ENCODE measurements around the gene SLC4A1. TPM values are rescaled to one million over a fixed set of nuclear protein-coding genes. Genes with fewer than 3 reads are reported as not detected.
A peak's percentile ranks its signal among the peaks of the same experiment; 100 is the strongest.

Gene SLC4A1
- total RNA-seq, 2 donors from 2014 or later, result not detected

DNA sequence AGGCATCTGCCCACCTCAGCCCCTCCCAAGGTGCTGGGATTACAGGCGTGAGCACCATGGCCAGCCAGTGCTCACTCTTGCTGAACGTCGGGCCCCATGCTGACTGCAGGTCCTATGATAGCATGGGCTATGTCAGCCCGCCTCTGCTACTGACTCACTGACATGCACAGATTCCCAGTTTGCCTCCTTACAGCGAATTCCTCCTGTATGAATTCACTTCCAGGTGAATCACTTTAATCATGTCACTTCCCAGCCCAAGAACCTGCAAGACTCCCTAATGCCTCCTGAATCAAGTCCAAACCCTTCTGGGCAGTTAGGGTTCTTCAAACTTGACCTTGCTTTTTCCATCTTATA, 32.4 kb downstream of the SLC4A1 start:
- peaks cover 5 to 8% of the 10 kb centered on the region in 2 donors for H3K4me1 Mint-ChIP-seq (ENCODE audit: low read depth in 2 of 2)
- H3K4me3 Mint-ChIP-seq, result no peak overlapping the region
- H3K9me3 Mint-ChIP-seq, result no peaks in the 10 kb centered on the region
- H3K27me3 Mint-ChIP-seq, result no peaks in the 10 kb centered on the region
- DNase-seq (ENCODE audit: low spot score), result no peak
- H3K36me3 Mint-ChIP-seq, result no peaks in the 10 kb centered on the region
- H3K27ac Mint-ChIP-seq, result no peak overlapping the region
- no peak for ATAC-seq

DNA sequence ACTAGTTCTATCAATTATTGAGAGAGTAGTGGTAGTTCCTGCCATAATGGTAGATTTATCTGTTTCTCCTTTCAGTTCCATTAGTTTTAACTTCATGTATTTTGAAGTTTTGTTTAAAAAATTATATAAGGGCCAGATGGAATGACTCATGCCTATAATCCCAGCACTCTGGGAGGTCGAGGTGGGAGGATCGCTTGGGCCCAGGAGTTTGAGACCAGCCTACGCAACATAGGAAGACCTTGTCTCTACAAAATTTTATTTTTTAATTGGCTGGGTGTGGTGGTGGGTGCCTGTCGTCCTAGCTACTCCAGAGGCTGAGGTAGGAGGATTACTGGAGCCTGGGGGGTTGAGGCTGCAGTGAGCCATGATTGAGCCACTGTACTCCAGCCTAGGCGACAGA, 34.4 kb downstream of the SLC4A1 start:
- Mint-ChIP-seq H3K27me3 (no peaks in the 10 kb centered on the region), H3K4me1 (ENCODE audit: low read depth in 2 of 2) (peaks cover 5 to 8% of the 10 kb centered on the region in 2 donors), H3K4me3 (no peak overlapping the region), H3K9me3 (no peaks in the 10 kb centered on the region), H3K27ac (no peak overlapping the region), H3K36me3 (no peaks in the 10 kb centered on the region)
- DNase-seq (ENCODE audit: low spot score) (no peak), ATAC-seq (no peak)

DNA sequence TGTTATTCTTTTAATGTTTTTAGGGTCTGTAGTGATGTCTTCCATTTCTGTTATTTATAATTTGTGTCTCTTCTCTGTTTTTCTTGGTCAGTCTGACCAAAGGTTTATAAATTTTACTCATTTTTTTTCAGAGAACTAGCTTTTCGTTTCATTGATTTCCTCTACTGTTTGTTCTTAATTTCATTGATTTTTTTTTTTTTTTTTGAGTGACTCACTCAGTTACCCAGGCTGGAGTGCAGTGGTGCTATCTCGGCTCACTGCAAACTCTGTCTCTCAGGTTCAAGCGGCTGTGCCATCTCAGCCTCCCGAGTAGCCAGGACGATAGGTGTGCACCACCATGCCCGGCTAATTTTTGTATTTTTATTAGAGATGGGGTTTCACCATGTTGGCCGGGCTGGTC, 35.9 kb downstream of the SLC4A1 start:
- ATAC-seq (no peak), DNase-seq (ENCODE audit: low spot score) (no peak)
- Mint-ChIP-seq H3K4me1 (ENCODE audit: low read depth in 2 of 2) (peaks cover 5 to 8% of the 10 kb centered on the region in 2 donors), H3K27me3 (no peaks in the 10 kb centered on the region), H3K27ac (no peak overlapping the region), H3K9me3 (no peaks in the 10 kb centered on the region), H3K4me3 (no peak overlapping the region), H3K36me3 (no peaks in the 10 kb centered on the region)

DNA sequence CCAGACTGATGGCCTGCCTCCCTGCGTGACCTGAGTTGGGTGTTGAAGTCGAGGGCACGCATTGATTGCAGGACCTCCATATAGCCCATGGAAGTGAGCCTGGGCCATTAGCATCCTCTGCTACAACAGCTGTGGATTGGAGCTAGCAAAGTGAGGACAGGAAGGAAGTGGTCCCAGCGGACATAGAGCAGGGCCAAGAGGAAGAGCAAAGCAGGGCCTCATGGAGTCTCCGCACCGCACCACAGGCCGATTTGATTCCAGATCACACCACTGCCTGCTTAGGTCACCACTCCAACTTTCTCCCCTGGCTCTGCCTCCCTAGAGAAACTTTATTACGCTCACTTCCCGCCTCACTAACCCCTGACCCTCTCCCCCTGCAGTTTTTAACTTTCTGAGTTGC, 37.8 kb downstream of the SLC4A1 start:
- Mint-ChIP-seq H3K27ac (no peak overlapping the region), H3K9me3 (no peaks in the 10 kb centered on the region), H3K36me3 (no peaks in the 10 kb centered on the region), H3K4me1 (ENCODE audit: low read depth in 2 of 2) (peaks cover 3 to 5% of the 10 kb centered on the region in 2 donors), H3K27me3 (no peaks in the 10 kb centered on the region), H3K4me3 (no peak overlapping the region)
- DNase-seq (ENCODE audit: low spot score) (no peak), ATAC-seq (no peak)

DNA sequence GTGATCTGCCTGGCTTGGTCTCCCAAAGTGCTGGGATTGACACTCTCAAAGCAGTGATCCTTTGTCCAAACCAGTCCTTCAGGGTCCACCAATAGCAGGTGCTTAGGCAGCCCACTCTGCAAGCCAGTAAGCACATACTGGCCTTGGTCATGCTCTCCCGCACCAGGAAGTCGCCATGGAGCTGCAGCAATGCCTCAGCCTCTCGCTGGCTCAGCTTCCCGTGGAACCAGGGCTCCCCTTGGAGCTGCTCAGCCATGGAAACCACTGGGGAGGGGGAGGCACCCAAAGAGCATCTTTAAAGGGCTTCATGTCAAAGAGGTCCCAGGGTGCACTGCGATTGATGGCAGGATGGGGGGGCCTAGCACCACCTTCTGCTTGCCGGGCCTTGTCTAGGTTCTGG, 38.8 kb downstream of the SLC4A1 start:
- Mint-ChIP-seq H3K27ac (no peak overlapping the region), H3K36me3 (no peaks in the 10 kb centered on the region), H3K4me1 (ENCODE audit: low read depth in 2 of 2) (no peaks in the 10 kb centered on the region), H3K9me3 (no peaks in the 10 kb centered on the region), H3K4me3 (no peak overlapping the region), H3K27me3 (no peaks in the 10 kb centered on the region)
- DNase-seq (ENCODE audit: low spot score) (no peak), ATAC-seq (no peak)

DNA sequence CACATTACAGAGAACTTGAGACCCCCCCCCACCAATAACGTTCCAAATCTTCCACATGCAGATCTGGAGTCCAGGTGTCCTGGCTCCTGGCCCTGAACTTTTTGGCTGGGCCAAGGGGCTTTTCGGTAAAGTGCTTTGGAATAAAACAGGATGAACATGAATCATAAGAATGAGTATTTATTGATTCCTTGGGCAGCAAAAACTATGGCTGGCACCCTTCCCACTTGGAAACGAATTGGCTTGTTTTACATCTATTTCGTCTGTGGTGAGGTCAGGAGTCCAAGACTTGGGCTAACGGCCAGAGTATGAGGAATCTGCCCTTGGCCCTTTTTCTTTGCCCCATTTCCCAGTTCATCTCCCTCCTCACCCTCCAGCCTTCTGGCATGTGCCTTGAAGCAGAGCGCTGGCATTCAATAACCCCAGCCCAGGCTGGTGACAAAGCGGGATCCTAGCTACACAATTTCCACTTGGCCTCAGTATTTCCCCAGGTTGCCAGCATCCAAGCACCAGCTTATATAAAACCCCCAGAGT, 44.3 kb downstream of the SLC4A1 start:
- no peak for ATAC-seq
- no peaks in the 10 kb centered on the region for H3K9me3 Mint-ChIP-seq
- H3K4me1 Mint-ChIP-seq (ENCODE audit: low read depth in 2 of 2), result peaks cover 17 to 18% of the 10 kb centered on the region in 2 donors
- H3K36me3 Mint-ChIP-seq, result no peaks in the 10 kb centered on the region
- H3K4me3 Mint-ChIP-seq, result no peak overlapping the region
- H3K27me3 Mint-ChIP-seq, result no peaks in the 10 kb centered on the region
- H3K27ac Mint-ChIP-seq, result no peak overlapping the region
- DNase-seq (ENCODE audit: low spot score), result no peak

DNA sequence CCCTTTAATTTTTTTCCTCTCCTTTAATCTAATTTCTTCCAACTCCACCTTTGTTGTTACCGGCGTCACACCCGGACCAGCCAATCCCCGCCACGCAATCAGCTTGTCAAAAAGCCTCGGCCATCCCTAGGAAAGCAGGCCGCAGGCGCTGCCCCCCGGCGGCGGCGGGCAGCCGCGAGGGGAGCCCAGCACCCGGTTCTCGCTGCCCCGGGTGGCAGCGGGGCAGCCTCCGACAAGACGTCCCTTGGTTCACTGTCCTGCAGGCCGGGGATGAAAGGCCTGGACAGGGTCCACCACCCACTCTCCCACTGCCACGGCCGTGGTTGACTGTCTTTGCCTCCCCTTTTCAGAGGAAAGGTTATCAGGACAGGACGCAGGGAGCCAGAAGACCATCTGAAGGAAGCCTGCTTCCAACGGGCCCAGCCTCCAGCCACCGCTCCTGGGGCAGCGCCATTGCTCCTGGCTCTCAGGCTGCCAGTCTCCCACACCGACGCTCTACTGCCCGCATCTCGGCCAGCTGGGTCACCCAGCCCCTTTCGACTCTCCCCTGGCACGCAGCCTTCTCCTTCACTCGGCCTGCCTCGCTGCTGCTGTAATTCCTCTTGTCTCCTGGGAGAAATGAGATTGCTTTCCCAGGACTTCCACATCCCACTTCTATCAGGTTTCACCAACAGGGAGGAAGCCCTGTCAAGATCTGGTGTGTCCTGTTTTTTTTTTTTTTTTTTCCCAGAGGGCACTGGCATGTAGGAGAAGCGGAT, 45.6 kb downstream of the SLC4A1 start:
- DNase-seq (ENCODE audit: low spot score) (no peak), ATAC-seq (no peak)
- Mint-ChIP-seq H3K36me3 (no peaks in the 10 kb centered on the region), H3K9me3 (no peaks in the 10 kb centered on the region), H3K4me1 (ENCODE audit: low read depth in 2 of 2) (peaks cover 22 to 25% of the 10 kb centered on the region in 2 donors), H3K27me3 (no peaks in the 10 kb centered on the region), H3K27ac (peak overlapping the region; percentile 90 to 92), H3K4me3 (peak overlapping the region; percentile 98)

DNA sequence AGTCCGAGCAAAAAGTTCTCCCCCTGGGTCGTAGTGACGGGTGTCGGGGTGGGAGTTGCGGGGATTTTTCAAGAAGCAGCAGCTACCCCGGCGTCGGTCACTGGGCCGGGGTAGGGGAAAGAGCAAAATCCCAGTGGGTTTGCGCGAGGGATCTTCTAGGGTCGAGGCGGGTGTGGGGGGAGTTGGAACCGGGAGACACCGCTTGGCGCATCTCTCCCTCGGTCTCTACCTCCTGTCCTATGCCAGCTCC, 46.1 kb downstream of the SLC4A1 start:
- Mint-ChIP-seq H3K27me3 (no peaks in the 10 kb centered on the region), H3K27ac (peak overlapping the region; percentile 90 to 92), H3K4me3 (peak overlapping the region; percentile 98), H3K9me3 (no peaks in the 10 kb centered on the region), H3K36me3 (no peaks in the 10 kb centered on the region), H3K4me1 (ENCODE audit: low read depth in 2 of 2) (peaks cover 26 to 29% of the 10 kb centered on the region in 2 donors)
- ATAC-seq (no peak), DNase-seq (ENCODE audit: low spot score) (no peak)

DNA sequence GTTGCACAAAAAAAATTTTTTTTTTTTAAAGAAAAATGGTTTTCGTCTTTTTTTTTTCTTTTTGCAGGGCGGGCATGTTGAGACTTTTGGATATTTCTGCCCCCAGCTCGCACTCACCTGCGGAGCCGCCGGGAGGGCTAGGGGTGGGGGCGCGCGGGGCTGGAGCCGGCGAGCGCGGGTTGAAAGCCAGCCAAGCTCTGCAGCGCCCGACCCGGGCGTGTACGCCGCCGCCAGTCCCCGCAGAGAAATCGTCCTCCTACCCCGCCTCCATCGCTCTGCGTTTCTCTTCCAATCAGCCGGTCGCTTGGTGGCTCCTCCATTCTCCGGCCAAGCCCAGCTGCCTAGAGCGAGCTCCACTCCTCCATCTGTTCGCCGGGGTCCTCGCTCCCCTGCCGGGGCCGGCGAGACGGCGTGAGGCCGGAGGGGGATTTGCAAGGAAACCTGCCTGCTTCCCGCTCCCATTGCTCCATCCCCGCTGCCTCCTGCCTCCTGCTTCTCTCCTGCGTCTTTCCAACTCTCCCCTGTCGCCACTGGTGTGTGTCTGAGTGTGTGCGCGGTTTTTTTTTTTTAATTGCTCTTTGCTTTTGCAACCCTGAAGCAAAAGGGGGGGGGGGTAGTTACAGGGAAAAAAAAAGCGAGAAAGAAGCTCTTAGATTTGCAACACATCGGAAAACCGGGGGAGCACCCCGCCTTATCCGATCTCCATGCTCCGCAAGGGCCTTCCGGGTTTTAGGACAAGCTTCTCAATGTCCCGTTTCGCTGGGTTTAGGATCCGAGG, 46.7 kb downstream of the SLC4A1 start:
- H3K4me1 Mint-ChIP-seq (ENCODE audit: low read depth in 2 of 2), result peaks cover 28 to 34% of the 10 kb centered on the region in 2 donors
- ATAC-seq, result peak; percentile 45 to 62
- peak overlapping the region; percentile 90 to 92 for H3K27ac Mint-ChIP-seq
- peak overlapping the region; percentile 98 for H3K4me3 Mint-ChIP-seq
- no peaks in the 10 kb centered on the region for H3K27me3 Mint-ChIP-seq
- no peaks in the 10 kb centered on the region for H3K9me3 Mint-ChIP-seq
- DNase-seq (ENCODE audit: low spot score), result peak; percentile 73
- H3K36me3 Mint-ChIP-seq, result no peaks in the 10 kb centered on the region

DNA sequence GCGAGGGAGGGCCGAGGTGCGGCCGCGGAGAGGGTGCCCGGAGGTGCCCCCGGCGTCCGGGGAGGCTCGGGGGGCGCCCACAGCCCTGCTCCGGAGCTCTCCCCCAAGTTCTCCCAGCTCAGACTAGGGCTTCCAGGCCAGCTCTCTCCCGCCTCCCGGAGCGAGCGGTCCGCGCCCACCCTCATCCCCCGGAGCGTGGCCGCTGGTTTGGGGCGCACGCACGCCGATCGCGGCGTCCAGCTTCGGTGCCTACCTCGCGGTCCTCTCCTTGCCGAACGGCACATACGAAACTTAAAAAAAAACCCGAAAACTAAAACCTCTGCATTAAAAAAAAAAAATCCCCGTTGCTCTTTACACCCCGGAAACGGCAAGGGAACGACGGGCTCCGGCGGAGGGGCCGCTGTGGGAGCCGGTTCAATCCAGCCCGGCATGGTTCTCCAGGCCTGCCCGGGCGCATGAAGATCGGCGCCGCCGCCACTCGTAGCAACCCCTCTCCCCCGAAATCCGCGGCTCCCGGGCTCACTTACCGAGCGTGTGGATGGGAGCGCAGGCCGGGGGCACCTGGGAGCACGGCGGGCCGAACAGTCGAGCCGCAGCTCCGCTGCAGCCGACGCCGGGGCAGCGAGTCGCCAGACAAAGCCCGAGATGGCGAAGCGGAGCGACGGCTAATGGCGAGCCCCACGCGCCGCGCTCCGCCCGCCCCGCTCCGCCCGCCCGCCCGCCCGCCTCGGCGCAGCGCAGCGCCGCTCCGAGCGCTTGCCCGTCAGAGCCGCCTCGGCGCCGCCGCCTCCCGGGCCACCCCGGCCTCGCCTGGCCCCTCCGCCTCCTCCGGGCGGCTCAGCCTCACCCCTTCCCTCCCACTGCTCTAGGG, 47.5 kb downstream of the SLC4A1 start:
- H3K27ac Mint-ChIP-seq, result peak overlapping the region; percentile 80 to 90
- peak overlapping the region; percentile 98 for H3K4me3 Mint-ChIP-seq
- DNase-seq (ENCODE audit: low spot score), result no peak
- H3K36me3 Mint-ChIP-seq, result no peaks in the 10 kb centered on the region
- no peaks in the 10 kb centered on the region for H3K9me3 Mint-ChIP-seq
- peak; percentile 2 to 21 for ATAC-seq
- peaks cover 31 to 34% of the 10 kb centered on the region in 2 donors for H3K4me1 Mint-ChIP-seq (ENCODE audit: low read depth in 2 of 2)
- H3K27me3 Mint-ChIP-seq, result no peaks in the 10 kb centered on the region

DNA sequence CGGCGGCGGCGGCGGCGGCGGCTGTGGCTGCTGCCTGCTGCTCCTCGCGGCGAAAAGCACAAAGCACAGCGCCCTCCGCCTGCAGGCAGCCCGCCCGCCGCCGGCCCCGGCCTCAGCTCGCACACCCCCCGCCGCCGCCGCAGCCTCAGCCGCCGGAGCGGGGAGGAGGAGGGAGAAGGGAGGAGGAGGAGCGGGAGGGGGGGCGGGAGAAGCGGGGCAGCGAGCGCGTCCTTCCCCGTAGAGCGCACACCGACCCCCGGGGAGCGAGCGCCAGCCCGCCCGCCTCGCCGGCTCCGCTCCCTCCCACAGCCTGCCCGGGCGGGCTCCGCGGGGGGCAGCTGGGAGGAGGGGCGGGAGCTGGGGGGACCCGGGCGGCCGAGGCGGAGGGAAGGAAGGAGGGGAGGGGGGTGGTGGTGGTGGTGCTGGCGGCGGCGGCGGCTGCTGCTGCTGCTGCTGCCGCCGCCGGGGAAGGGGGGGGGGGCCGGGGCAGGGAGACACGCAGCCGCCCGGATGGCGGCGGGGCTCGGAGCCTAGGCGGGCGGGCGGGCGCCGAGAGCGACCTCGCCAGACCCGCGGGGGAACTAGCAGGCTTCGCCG, 48.2 kb downstream of the SLC4A1 start, which contains the start of gene UBTF:
Gene UBTF (minus strand): TSS at position 60 of the 597 bp plus-strand sequence. CDS start 1,446 bp downstream, outside the sequence.
- Mint-ChIP-seq H3K27me3 (no peaks in the 10 kb centered on the region), H3K36me3 (peaks cover 6% of the 10 kb centered on the region), H3K9me3 (no peaks in the 10 kb centered on the region), H3K4me3 (peak within 1 kb of the TSS; percentile 98), H3K27ac (peak within 1 kb of the TSS; percentile 80 to 90), H3K4me1 (ENCODE audit: low read depth in 2 of 2) (peaks cover 36 to 39% of the 10 kb centered on the region in 2 donors)
- peak; percentile 8 to 21 for ATAC-seq
- no peak for DNase-seq (ENCODE audit: low spot score)

DNA sequence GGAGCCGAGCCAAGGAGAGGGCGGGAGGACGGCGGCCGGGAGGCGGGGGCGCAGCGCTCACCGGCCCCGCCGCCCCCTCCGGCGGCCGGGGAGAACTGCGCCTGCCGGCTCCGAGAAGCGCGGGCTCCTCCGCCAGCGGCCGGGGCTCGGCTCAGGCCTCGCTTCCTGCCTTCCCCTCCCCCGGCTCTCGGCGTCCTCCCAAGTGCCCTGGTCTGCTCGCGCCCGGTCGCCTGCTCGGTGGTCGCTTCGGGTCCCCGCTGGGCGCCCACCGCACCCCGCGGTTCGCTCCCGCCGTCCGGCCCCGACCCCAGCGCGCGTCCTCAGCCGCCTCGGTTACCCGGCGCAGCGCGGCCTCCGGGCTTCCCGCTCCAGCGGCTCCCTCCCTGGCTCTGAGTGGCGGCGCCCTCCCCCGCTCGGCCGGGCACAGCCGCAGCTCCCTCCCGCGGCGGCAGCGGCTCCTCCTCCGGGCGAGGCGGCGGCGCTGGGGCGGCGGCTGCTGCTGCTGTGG, 48.8 kb downstream of the SLC4A1 start:
- Mint-ChIP-seq H3K27me3 (no peaks in the 10 kb centered on the region), H3K36me3 (peaks cover 9% of the 10 kb centered on the region), H3K4me3 (no peak overlapping the region), H3K4me1 (ENCODE audit: low read depth in 2 of 2) (peaks cover 39 to 43% of the 10 kb centered on the region in 2 donors), H3K9me3 (no peaks in the 10 kb centered on the region), H3K27ac (no peak overlapping the region)
- ATAC-seq, result peak; percentile 67 to 77
- DNase-seq (ENCODE audit: low spot score), result peak; percentile 79
